ENCODE measurements around the gene LRRN3. TPM values are rescaled to one million over a fixed set of nuclear protein-coding genes. Genes with fewer than 3 reads are reported as not detected.
A peak's percentile ranks its signal among the peaks of the same experiment; 100 is the strongest.

LRRN3 gene
- total and polyA plus RNA-seq, 4 donors = 0.51 to 5.1 (median 0.62) TPM; not detected in 1

DNA sequence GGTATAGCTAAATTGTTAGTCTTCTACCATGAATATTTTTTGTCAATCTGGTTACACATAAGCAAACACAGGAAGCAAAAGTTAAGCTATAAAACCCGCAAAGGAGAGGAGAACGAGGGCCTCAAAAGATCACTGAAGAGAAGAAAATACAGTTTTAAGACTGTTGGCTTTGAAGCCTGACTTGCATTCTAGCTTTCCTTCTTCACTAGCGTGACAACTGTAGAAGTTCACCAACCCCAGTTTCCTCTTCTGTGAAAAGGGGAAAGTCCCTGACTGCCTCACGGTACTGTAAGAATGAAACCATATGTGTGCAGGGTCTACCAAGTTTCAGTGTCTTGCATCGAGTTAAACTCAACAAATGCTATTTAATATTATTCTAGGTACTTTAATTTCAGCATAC, 7.5 kb upstream of the LRRN3 start:
- DNase-seq (no peak), ATAC-seq (ENCODE audit: low FRiP score) (no peak)
- Histone ChIP-seq H3K4me1 (ENCODE audit: control insufficient read depth in 1 of 2, insufficient read depth in 2 of 2, low read length in 2 of 2) (peaks cover 2% of the 10 kb centered on the region in 2 donors), H3K4me3 (ENCODE audit: low read length in 2 of 2) (no peak overlapping the region), H3K36me3 (ENCODE audit: control insufficient read depth in 1 of 2, insufficient read depth in 2 of 2, low read length in 1 of 2) (no peaks in the 10 kb centered on the region), H3K9me3 (ENCODE audit: control insufficient read depth, low read length) (no peaks in the 10 kb centered on the region), H3K27me3 (ENCODE audit: control insufficient read depth in 1 of 2, insufficient read depth in 2 of 2, low read length in 1 of 2) (no peaks in the 10 kb centered on the region), H3K27ac (ENCODE audit: low read depth in 1 of 2, low read length in 2 of 2) (no peak overlapping the region)
- 81 to 83% methylated on average over 5 of the region's 5 CpGs for WGBS, 2 donors
- intact Hi-C loops (cut with DNase I) = no loop called here

DNA sequence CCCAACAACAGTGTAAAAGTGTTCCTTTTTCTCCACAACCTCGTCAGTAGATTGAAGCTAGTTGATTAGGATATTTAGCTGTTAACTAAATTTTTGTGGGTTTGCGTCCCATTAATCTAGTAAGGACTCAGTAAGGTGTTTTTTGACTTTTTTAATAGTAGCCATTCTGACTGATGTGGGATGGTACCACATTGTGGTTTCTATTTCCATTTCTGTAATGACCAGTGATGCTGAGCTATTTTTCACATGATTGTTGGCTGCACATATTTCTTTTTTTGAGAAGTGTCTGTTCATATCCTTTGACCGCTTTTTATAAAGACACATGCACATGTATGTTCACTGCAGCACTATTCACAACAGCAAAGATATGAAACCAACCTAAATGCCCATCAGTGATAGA, 5.6 kb upstream of the LRRN3 start:
- Histone ChIP-seq H3K4me3 (ENCODE audit: low read length in 2 of 2) (no peak overlapping the region), H3K27ac (ENCODE audit: low read depth in 1 of 2, low read length in 2 of 2) (no peak overlapping the region), H3K36me3 (ENCODE audit: control insufficient read depth in 1 of 2, insufficient read depth in 2 of 2, low read length in 1 of 2) (no peaks in the 10 kb centered on the region), H3K27me3 (ENCODE audit: control insufficient read depth in 1 of 2, insufficient read depth in 2 of 2, low read length in 1 of 2) (no peaks in the 10 kb centered on the region), H3K9me3 (ENCODE audit: control insufficient read depth, low read length) (no peaks in the 10 kb centered on the region), H3K4me1 (ENCODE audit: control insufficient read depth in 1 of 2, insufficient read depth in 2 of 2, low read length in 2 of 2) (peaks cover 2% of the 10 kb centered on the region in 2 donors)
- 97% methylated on average over 3 of the region's 3 CpGs for WGBS, 2 donors
- intact Hi-C loops (cut with DNase I) = loop anchor here in 1 of 2 donors (5.0 kb wide), 2 partner anchors 402 to 647 kb away; no protein-coding TSS in a partner anchor
- DNase-seq = no peak
- no peak for ATAC-seq (ENCODE audit: low FRiP score)

DNA sequence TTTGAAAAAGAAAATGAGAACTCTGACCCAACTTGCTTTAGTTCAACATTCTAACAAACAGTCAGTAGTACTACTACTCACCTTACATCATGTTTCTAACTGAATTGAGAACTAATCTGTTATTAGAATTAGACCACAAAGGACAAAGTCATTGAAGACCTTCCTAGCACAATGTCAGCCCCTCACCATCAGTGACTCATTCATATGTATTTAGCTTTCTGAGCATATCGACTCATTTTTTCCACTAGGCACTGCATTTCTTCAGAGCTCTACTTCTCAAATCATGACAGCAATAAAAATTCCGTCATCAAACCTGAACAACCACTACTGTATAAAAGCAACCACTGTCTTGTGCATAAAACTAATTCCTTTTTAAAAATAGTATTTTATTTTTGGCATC, 4.4 kb upstream of the LRRN3 start:
- H3K36me3 ChIP-seq (ENCODE audit: control insufficient read depth in 1 of 2, insufficient read depth in 2 of 2, low read length in 1 of 2) = no peaks in the 10 kb centered on the region
- no peak overlapping the region for H3K27ac ChIP-seq (ENCODE audit: low read depth in 1 of 2, low read length in 2 of 2)
- no peak for DNase-seq
- H3K4me1 ChIP-seq (ENCODE audit: control insufficient read depth in 1 of 2, insufficient read depth in 2 of 2, low read length in 2 of 2) = peaks cover 1 to 2% of the 10 kb centered on the region in 2 donors
- WGBS, 2 donors = 50 to 54% methylated on average over 2 of the region's 2 CpGs
- H3K9me3 ChIP-seq (ENCODE audit: control insufficient read depth, low read length) = no peaks in the 10 kb centered on the region
- intact Hi-C loops (cut with DNase I) = loop anchor here in 1 of 2 donors (5.0 kb wide), 2 partner anchors 401 to 646 kb away; no protein-coding TSS in a partner anchor
- ATAC-seq (ENCODE audit: low FRiP score) = no peak
- no peak overlapping the region for H3K4me3 ChIP-seq (ENCODE audit: low read length in 2 of 2)
- H3K27me3 ChIP-seq (ENCODE audit: control insufficient read depth in 1 of 2, insufficient read depth in 2 of 2, low read length in 1 of 2) = no peaks in the 10 kb centered on the region

DNA sequence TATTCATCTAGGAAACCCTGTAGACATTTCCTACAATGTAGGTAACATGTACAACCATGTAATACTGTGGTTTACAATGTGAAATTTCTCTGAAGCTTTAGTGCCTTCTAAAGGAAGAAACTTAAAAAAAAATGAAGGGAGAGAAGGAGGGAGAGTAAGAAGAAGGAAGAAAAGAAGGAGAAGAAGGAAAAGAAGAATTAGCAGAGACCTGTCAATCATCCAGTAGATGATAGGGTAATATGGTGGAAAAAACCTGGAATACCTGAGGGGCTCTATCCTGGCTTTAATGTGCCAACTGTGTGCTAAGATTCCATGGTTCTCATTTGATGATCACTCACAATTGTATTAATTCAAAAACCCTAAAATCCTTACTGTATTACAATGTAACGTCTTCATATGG, 2.6 kb upstream of the LRRN3 start:
- no peak overlapping the region for H3K27ac ChIP-seq (ENCODE audit: low read depth in 1 of 2, low read length in 2 of 2)
- DNase-seq (no peak), ATAC-seq (ENCODE audit: low FRiP score) (no peak)
- WGBS, 2 donors = 91 to 96% methylated on average over 1 of the region's 1 CpG
- H3K36me3 ChIP-seq (ENCODE audit: control insufficient read depth in 1 of 2, insufficient read depth in 2 of 2, low read length in 1 of 2) = no peaks in the 10 kb centered on the region
- peaks cover 0 to 4% of the 10 kb centered on the region in 2 donors for H3K4me1 ChIP-seq (ENCODE audit: control insufficient read depth in 1 of 2, insufficient read depth in 2 of 2, low read length in 2 of 2)
- no peaks in the 10 kb centered on the region for H3K27me3 ChIP-seq (ENCODE audit: control insufficient read depth in 1 of 2, insufficient read depth in 2 of 2, low read length in 1 of 2)
- intact Hi-C loops (cut with DNase I) = loop anchor here in 1 of 2 donors (5.0 kb wide), 2 partner anchors 399 to 644 kb away; no protein-coding TSS in a partner anchor
- H3K4me3 ChIP-seq (ENCODE audit: low read length in 2 of 2) = no peak overlapping the region
- no peaks in the 10 kb centered on the region for H3K9me3 ChIP-seq (ENCODE audit: control insufficient read depth, low read length)

DNA sequence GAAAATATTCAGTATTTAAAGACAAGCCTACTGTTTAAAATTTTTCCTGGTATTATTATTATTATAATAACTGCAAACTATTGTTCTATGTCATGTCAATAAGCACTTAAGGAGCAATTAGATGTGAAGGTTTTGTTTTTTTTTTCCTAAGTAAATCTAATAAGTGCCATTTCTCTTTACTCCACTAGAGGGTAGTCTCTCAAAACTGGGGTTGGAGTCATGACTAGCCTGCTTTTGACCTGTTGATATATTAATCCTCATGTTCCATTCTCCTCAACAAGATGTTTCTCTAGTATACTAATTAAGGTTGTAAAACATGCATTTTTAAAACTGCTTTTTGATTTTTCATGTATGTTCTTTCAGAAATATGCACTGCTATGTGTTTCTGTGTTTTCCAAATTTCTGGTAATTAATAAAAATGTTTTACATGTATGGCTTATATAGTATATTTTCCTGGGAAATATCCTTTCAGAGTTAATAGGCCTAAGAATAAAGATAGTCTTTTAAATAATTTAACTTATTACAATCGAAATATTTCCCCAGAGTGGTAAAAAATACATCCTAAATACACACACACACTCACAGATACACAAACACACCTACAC, 1.0 kb upstream of the LRRN3 start:
- WGBS, 2 donors = 43 to 62% methylated on average over 1 of the region's 1 CpG
- peak; percentile 78 for ATAC-seq (ENCODE audit: low FRiP score)
- no peaks in the 10 kb centered on the region for H3K36me3 ChIP-seq (ENCODE audit: control insufficient read depth in 1 of 2, insufficient read depth in 2 of 2, low read length in 1 of 2)
- DNase-seq = no peak
- no peak overlapping the region for H3K27ac ChIP-seq (ENCODE audit: low read depth in 1 of 2, low read length in 2 of 2)
- intact Hi-C loops (cut with DNase I) = loop anchor here (5.0 kb wide), 2 partner anchors 397 to 642 kb away; no protein-coding TSS in a partner anchor
- peaks cover 0 to 4% of the 10 kb centered on the region in 2 donors for H3K4me1 ChIP-seq (ENCODE audit: control insufficient read depth in 1 of 2, insufficient read depth in 2 of 2, low read length in 2 of 2)
- no peak overlapping the region for H3K4me3 ChIP-seq (ENCODE audit: low read length in 2 of 2)
- H3K9me3 ChIP-seq (ENCODE audit: control insufficient read depth, low read length) = no peaks in the 10 kb centered on the region
- no peaks in the 10 kb centered on the region for H3K27me3 ChIP-seq (ENCODE audit: control insufficient read depth in 1 of 2, insufficient read depth in 2 of 2, low read length in 1 of 2)

DNA sequence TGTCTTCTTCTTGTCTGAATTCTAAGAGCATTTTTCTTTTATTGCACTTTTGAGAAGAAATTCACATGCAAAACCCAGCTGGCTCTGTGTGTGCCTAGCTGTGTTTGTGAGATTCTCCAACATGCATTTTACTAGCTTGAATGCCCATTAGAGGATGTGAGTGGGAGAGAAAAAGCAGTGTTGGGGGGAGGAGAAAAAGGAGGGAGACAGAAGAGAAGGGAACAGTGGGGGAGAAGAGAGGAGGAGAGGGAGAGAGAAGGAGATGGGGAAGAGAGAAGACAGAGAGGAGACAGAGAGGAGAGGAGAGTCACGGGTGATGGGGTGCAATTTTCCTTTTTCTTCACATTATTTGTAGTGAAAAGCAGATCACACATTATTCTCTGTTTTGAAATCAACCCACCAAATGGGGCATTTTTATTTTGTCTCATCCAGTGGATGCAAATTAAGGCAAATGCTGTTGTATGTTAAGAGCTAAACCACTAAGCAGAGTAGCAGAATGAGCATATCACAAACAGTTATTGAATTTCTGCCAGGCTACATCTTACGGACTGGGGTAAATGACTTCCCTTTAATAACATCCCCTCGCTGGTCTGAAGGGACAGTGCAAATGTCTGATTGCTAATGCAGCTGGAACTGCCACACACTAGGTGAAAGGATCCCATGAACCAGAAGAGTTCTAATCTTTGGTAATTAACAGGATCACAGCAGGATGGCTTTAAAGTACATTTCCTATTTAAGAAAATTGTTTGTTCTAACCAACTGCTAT, 849 bp downstream of the LRRN3 start:
- Histone ChIP-seq H3K9me3 (ENCODE audit: control insufficient read depth, low read length) (no peaks in the 10 kb centered on the region), H3K36me3 (ENCODE audit: control insufficient read depth in 1 of 2, insufficient read depth in 2 of 2, low read length in 1 of 2) (no peaks in the 10 kb centered on the region)
- ATAC-seq (ENCODE audit: low FRiP score) = no peak

DNA sequence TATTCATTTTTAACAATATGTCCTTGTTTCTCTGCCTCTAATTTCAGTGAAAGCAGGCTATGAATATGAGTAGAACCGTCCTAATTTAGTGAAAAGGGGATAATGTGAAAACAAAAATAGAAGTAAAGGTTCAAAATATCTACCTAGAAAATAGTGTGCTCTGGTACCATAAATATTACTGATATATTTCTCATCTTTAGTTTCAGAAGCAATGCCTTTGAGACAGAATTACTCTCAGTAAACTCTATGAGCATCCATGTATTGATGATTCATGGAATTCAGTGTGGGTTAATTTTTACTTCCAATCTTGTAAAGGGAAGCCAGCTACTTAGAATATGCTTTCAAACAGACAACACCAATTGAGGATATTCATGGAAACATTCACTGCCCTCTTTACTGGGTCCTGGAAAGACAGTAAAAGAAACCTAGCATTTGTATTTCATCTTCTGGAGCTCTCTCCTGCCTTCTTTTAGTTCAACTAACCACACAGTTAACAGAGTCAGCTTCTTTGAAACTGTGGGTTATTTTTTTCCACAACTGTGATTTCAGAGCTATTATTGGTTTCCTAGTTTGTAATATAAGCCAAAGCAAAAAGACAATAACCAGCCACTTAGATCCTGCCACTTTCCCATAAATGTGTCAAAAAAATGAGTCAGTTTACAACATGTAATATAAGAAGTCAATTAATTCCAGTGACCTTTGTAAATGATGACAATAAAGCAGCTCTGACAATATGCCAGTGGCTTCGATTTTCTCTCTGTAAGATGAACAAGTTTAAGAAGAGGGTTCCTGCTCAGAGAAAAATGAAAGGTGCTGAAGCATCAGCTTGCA, 1.7 kb downstream of the LRRN3 start:
- intact Hi-C loops (cut with DNase I) = loop anchor here in 1 of 2 donors (5.0 kb wide), 1 partner anchor 395 kb away; no protein-coding TSS in a partner anchor

More for the DNA sequence above, 849 bp downstream of the LRRN3 start:
- 33 to 43% methylated on average over 3 of the region's 3 CpGs for WGBS, 2 donors
- DNase-seq = no peak
- Histone ChIP-seq H3K4me3 (ENCODE audit: low read length in 2 of 2) (peak overlapping the region in 1 of 2 donors; percentile 89), H3K27ac (ENCODE audit: low read depth in 1 of 2, low read length in 2 of 2) (peak overlapping the region in 1 of 2 donors; percentile 16), H3K4me1 (ENCODE audit: control insufficient read depth in 1 of 2, insufficient read depth in 2 of 2, low read length in 2 of 2) (peaks cover 0 to 4% of the 10 kb centered on the region in 2 donors), H3K27me3 (ENCODE audit: control insufficient read depth in 1 of 2, insufficient read depth in 2 of 2, low read length in 1 of 2) (no peaks in the 10 kb centered on the region)
- intact Hi-C loops (cut with DNase I) = loop anchor here in 1 of 2 donors (5.0 kb wide), 1 partner anchor 396 kb away; no protein-coding TSS in a partner anchor

DNA sequence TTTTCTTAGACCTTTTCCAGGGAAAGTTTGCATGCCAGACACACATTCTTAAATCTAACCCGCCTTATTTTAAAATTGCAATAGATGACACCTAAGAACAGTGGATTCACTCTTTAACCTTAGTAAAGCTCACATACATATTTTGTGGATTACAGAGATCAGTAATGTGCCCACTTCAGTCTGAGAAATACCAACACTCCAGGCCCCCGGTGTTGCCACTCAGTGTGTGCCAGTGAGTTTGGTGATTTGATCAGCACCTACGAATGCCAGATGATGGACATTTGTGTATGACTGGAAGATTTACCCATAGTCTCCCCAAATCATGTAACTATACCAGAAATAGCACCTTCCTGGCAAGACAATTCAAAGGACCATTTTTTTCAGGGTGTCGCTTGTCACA, 2.6 kb downstream of the LRRN3 start:
- intact Hi-C loops (cut with DNase I) = loop anchor here in 1 of 2 donors (5.0 kb wide), 1 partner anchor 394 kb away; no protein-coding TSS in a partner anchor
- no peak overlapping the region for H3K27ac ChIP-seq (ENCODE audit: low read depth in 1 of 2, low read length in 2 of 2)

More for the DNA sequence above, 1.7 kb downstream of the LRRN3 start:
- Histone ChIP-seq H3K9me3 (ENCODE audit: control insufficient read depth, low read length) (no peaks in the 10 kb centered on the region), H3K4me3 (ENCODE audit: low read length in 2 of 2) (no peak overlapping the region), H3K36me3 (ENCODE audit: control insufficient read depth in 1 of 2, insufficient read depth in 2 of 2, low read length in 1 of 2) (no peaks in the 10 kb centered on the region), H3K27me3 (ENCODE audit: control insufficient read depth in 1 of 2, insufficient read depth in 2 of 2, low read length in 1 of 2) (no peaks in the 10 kb centered on the region), H3K4me1 (ENCODE audit: control insufficient read depth in 1 of 2, insufficient read depth in 2 of 2, low read length in 2 of 2) (peaks cover 0 to 4% of the 10 kb centered on the region in 2 donors), H3K27ac (ENCODE audit: low read depth in 1 of 2, low read length in 2 of 2) (no peak overlapping the region)
- no peak for ATAC-seq (ENCODE audit: low FRiP score)
- DNase-seq = no peak
- 68 to 76% methylated on average over 2 of the region's 2 CpGs for WGBS, 2 donors

More for the DNA sequence above, 2.6 kb downstream of the LRRN3 start:
- ATAC-seq (ENCODE audit: low FRiP score) (no peak), DNase-seq (no peak)
- H3K4me3 ChIP-seq (ENCODE audit: low read length in 2 of 2) = no peak overlapping the region
- 94 to 96% methylated on average over 4 of the region's 4 CpGs for WGBS, 2 donors
- no peaks in the 10 kb centered on the region for H3K36me3 ChIP-seq (ENCODE audit: control insufficient read depth in 1 of 2, insufficient read depth in 2 of 2, low read length in 1 of 2)
- H3K4me1 ChIP-seq (ENCODE audit: control insufficient read depth in 1 of 2, insufficient read depth in 2 of 2, low read length in 2 of 2) = peaks cover 0 to 4% of the 10 kb centered on the region in 2 donors
- no peaks in the 10 kb centered on the region for H3K27me3 ChIP-seq (ENCODE audit: control insufficient read depth in 1 of 2, insufficient read depth in 2 of 2, low read length in 1 of 2)
- no peaks in the 10 kb centered on the region for H3K9me3 ChIP-seq (ENCODE audit: control insufficient read depth, low read length)
